CD4-positive, alpha-beta T cell treated with Interferon alpha-2 for 1 hour (primary cell): ENCODE data around the gene SCGB3A2.
"Not testable (repeated sequence)": the region's sequence is repeated elsewhere in the genome, so short reads cannot be mapped to it uniquely, and the experiment has no call there.

Experiments used
- DNase-seq, 2 donors: peaks; one replicate each; pipeline ENCODE4 v3.0.0-alpha.2; 2020 to 2022

The SCGB3A2 gene

DNA sequence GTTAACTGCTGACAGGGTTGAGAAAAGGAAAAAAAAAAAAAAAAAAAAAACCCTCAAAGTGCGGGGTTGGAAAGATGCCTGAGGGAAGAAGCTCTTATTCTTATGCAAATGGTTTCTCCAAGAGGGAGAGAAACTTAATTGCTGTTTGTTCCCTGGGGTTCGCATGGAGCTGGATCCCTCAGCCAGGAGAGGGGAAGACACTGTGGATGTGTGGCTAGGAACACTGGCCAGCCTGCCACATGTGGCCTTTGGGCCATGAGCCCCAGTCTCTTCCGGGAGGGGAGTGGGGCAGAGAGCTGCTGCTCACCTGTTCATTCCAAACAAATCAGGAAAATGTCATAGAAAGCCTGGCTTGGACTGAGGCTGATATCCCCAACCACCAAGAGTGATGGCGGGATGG, 9.4 kb upstream of the SCGB3A2 start:
- no peak for DNase-seq

DNA sequence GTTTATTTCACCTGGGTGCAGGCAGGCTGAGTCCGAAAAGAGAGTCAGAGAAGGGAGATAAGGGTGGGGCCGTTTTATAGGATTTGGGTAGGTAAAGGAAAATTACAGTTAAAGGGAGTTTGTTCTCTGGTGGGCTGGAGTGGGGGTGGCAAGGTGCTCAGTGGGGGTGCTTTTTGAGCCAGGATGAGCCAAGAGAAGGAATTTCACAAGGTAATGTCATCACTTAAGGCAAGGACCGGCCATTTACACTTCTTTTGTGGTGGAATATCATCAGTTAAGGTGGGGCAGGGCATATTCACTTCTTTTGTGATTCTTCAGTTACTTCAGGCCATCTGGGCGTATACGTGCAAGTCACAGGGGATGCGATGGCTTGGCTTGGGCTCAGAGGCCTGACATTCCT, 8.6 kb upstream of the SCGB3A2 start:
- DNase-seq = not testable (repeated sequence)

- not testable (repeated sequence) for DNase-seq
Measured at GRCh38 chr5:147871980-147872549, 6.4 kb upstream of the SCGB3A2 start.

- not testable (repeated sequence) for DNase-seq
Measured at GRCh38 chr5:147872744-147873435, 5.6 kb upstream of the SCGB3A2 start.

DNA sequence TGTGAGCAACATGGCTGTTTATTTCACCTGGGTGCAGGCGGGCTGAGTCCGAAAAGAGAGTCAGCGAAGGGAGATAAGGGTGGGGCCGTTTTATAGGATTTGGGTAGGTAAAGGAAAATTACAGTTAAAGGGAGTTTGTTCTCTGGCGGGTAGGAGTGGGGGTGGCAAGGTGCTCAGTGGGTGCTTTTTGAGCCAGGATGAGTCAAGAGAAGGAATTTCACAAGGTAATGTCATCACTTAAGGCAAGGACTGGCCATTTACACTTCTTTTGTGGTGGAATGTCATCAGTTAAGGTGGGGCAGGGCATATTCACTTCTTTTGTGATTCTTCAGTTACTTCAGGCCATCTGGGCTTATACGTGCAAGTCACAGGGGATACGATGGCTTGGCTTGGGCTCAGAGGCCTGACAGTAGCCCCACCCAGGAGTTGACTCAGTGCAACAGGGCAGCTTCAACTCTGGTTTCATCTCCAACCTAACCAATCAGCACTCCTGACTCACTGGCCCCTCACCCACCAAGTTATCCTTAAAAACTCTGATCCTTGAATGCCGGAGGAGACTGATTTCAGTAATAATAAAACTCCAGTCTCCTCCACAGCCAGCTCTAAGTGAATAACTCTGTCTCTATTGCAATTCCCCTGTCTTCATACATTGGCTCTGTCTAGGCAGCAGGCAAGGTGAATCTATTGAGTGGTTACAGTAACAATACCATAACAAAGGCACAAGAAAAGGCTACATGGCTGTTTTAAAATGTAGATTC, 4.2 kb upstream of the SCGB3A2 start:
- not testable (repeated sequence) for DNase-seq

GRCh38 chr5:147874910-147875367, 3.6 kb upstream of the SCGB3A2 start:
- DNase-seq = no peak

GRCh38 chr5:147876141-147876540, 2.4 kb upstream of the SCGB3A2 start:
- DNase-seq = no peak

- DNase-seq = no peak
Measured at GRCh38 chr5:147876626-147877025, 1.9 kb upstream of the SCGB3A2 start.

- no peak for DNase-seq
Measured at GRCh38 chr5:147879784-147880183, 1.3 kb downstream of the SCGB3A2 start.

DNA sequence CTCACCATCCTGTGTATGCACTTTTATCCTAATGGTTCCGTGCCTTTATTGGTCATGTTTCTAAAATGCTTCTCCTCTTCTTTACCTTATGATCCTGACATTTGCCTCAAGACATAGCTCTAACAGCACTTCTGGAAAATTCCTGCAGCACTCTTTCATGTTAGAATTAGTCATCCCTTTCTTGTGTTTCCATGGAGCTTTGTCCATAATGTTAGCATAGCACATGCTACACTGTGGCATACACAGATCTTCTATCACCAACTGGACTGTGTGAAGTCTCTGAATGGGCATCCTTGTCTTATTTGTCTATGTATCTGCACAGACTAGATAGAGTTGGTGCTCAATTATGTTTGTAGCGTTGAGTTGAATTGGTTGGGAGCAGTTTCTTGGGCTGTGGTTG, 2.0 kb downstream of the SCGB3A2 start:
- DNase-seq = no peak

DNA sequence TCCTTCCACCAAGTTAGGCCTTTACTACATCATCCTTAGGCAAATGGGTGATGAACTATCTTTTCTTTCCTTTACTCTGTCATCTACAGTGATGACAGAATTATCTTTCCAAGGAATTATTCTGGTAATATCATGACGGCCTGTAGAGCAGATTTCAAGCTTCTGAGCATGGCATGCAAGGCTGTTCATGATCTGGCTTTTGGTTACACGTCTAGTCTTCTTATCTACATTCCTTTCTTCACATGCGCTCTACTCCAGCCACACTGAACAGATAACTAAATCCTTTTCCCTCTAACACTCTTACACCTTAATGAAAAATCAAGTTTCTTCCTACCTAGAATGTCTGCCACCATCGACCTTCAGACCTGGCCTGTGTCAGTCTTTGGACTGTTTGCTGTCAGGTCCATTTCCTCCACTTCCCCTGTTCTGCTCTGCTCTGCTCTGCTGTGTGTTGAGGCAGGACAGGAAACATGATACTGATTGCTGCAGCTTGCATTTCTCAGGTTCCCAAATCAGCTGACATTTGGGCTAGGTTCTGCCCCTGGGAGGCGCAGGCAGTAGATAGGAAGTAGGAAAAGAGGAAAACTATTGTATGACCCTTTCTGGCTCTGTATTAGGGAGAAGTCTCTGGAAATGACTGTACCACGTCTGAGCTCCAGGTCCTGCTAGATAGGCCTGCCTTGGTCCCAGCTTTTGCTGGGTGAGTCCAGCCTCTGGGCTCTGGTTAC, 4.2 kb downstream of the SCGB3A2 start:
- no peak for DNase-seq

GRCh38 chr5:147887026-147887627, 8.6 kb downstream of the SCGB3A2 start:
- peak in 1 of 2 donors; percentile 2 for DNase-seq

DNA sequence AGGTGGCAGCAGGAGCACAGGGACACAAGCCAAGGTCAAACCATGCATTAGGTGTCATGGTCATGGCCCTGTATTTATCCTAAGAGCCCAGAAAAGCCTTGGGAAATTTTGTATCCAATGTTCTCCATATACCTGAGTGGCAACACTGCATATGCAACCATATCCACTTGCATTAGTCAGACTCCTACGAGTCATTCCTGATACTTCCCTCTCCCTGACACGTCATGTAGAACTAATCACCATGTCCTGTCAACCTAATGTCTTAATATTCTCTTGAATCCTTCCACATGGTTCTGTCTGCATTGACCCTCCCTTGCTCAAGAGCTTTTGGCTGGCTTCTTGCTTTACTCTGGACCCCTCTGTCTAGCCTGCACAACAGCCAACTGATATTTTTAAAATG, 9.4 kb downstream of the SCGB3A2 start:
- DNase-seq = no peak

GRCh38 chr5:147892696-147893296, 14.3 kb downstream of the SCGB3A2 start:
- no peak for DNase-seq

- DNase-seq = no peak
Measured at GRCh38 chr5:147893820-147894219, 15.3 kb downstream of the SCGB3A2 start.

DNA sequence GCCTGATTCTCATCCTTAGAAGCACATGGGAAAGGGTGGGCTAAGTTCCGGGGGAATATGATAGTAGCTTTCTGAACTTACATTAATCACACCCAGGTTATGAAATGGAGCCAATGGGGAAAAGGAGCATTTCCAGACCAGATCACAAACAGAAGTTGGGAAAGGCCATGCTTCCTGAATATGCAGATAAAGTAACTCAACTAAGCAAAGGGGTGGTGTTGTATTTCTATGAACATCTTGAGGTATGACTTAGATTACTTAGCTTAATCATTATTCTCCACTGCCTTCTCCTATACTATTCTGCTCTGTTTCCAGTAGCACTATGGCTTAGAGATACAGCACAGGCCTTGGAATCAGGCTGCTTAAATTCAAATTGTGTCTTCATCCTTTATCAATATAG, 17.4 kb downstream of the SCGB3A2 start:
- no peak for DNase-seq

- DNase-seq = no peak
Measured at GRCh38 chr5:147898875-147899401, 20.4 kb downstream of the SCGB3A2 start.

- DNase-seq = no peak
Measured at GRCh38 chr5:147901599-147902039, 23.1 kb downstream of the SCGB3A2 start.

DNA sequence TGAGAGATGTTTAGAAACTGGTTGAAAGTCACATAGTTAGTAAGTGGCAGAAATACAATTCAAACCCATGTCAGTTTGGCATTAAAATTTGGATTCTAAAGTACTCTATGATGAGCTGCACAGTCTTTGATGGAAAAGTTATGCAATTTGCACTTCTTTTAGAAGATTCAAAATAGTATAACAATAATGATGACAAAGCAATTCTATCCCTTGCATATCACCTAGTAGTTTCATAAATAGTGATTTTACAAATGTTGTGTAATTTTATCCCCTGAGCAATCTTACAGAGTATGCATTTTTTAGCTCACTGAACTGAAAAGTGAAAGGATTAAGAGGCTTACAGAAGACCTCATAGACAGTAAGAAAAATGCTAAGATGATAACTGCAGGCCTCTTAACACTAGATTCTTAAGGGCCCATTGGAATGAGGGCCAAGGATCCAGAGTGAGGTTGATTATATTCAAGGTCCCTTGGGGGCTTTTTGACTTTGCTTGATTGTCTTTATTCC, 24.2 kb downstream of the SCGB3A2 start:
- DNase-seq = no peak

DNA sequence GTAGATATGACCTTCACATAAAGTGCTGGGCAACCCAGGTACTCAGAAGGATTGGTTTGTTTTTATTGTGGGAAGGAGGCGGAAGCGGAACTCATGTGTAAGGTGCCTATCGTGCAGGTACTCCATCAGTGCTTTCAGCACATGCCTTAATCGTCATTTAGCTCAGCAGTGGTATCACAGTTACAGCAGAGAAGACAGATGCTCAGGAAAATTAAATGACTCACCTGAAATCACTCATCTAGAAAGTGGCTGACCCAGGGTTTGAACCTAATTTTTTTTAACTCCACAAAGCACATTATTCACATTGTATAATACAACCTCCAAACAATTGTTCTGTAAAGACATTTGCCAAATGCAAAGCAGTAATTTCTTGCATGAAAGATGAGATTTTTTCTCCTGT, 25.6 kb downstream of the SCGB3A2 start:
- DNase-seq = no peak

- DNase-seq = no peak
Measured at GRCh38 chr5:147906326-147907095, 28.0 kb downstream of the SCGB3A2 start, which contains the start of gene C5orf46. TSS of gene C5orf46 (minus strand) at chr5:147906538. CDS start at chr5:147906501, 37 bp downstream.
